Pancreas (tissue), 10 donors: ENCODE measurements around the gene DHCR7. TPM values are rescaled to one million over a fixed set of nuclear protein-coding genes. Genes with fewer than 3 reads are reported as not detected.

Source experiments
- ATAC-seq, 4 donors: fragments of 200-7000 bp; cut with Tn5 transposase; one replicate each; pipeline versions ENCODE4 v1.8.0 to v1.9.1; 2020; ENCODE audit warnings: mild to moderate bottlenecking in 4 of 4, moderate library complexity in 4 of 4
- DNase-seq, 6 donors: peaks; one replicate each; pipeline ENCODE4 v3.0.0-alpha.2; 2020
- FAIRE-seq: peaks from 2 replicates; lab custom pipeline; 2012; peaks lifted over from hg19 to GRCh38; lab: Jason Lieb, UNC
- H3K27ac ChIP-seq, 4 donors: fragments of 200-600 bp; sonication (generic); 1 replicate in 3 of 4; 2 replicates in 1 of 4; pipeline versions ENCODE4 v1.5.0 to v1.8.0; 2020
- H3K27me3 ChIP-seq, 4 donors: fragments of 200-600 bp; one replicate each; pipeline ENCODE4 v1.8.0; 2021
- H3K36me3 ChIP-seq, 3 donors: fragments of 200-600 bp; sonication (generic) in 1 of 3; one replicate each; pipeline versions ENCODE4 v1.5.0 to v1.8.0; 2020 to 2021
- H3K4me1 ChIP-seq, 3 donors: fragments of 200-600 bp; one replicate each; pipeline ENCODE4 v1.8.0; 2021
- H3K4me3 ChIP-seq, 4 donors: fragments of 200-600 bp; sonication (generic) in 2 of 4; one replicate each; pipeline versions ENCODE4 v1.5.0 to v1.8.0; 2020 to 2021
- H3K9me3 ChIP-seq, 4 donors: fragments of 200-600 bp; one replicate each; pipeline ENCODE4 v1.8.0; 2021
- CTCF ChIP-seq, 4 donors: fragments of 200-600 bp; sonication (generic) in 3 of 4; IDR thresholded peaks; one replicate each; pipeline versions ENCODE4 v1.5.0 to v1.8.0; 2021; ENCODE audit warnings: antibody characterized with exemption in 4 of 4
- WGBS, 2 donors: extraction: QIAGEN DNeasy Blood & Tissue Kit; methylation state at CpG; one replicate each; pipeline ENCODE4 v1.1.7; 2013; 5-methylcytosine and 5-hydroxymethylcytosine counted together
- intact Hi-C, 3 donors: fragments of 100-400 bp; cut with DNase I; formaldehyde crosslinking; loops; one replicate each; pipeline versions ENCODE4 v1.11.1 to v1.14.2; 2022
- polyA plus RNA-seq, 2 donors: library from polyadenylated mRNA; stranded (reverse); fragments of 200-250 nt; gene quantifications; one replicate each; pipeline ENCODE4 v1.2.3, GENCODE V29; 2013
- total RNA-seq, 6 donors: library from RNA; stranded (reverse); fragmentation: NEBNext Ultra II Directional in 4 of 6; extraction: Animal tissue kit (Norgen Biotek cat#: 25700) in 4 of 6; gene quantifications; one replicate each; pipeline versions ENCODE4 v1.2.1 to v1.2.4, GENCODE V29; 2021 to 2023
- donor health status: healthy with polysubstance abuse.
- donor health status: DM: no; HTN: no; CAD: no; lungs with moderate emphysema.
- donor health status: DM: no; HTN: no; CAD: no.
- donor health status: control.
- donor health status: control.
- donor health status: Bipolar disorder and iron deficiency.
- donor health status: DM: yes; HTN: yes; CAD: no.
- donor health status: DM: no; HTN: no; CAD: no.
- donor health status: DM: no; HTN: no; CAD: no.
- donor health status: DM: yes; HTN: yes; CAD: no.

Gene DHCR7
- total and polyA plus RNA-seq, 8 donors = 5.7 to 19.8 (median 11.2) TPM

GRCh38 chr11:71459076-71459766 lies 11.0 kb upstream of the DHCR7 start:
- H3K4me1 ChIP-seq = peaks cover 0 to 5% (median 0%) of the 10 kb centered on the region in 3 donors
- H3K27ac ChIP-seq = no peak overlapping the region
- H3K36me3 ChIP-seq = peaks cover 0 to 56% (median 0%) of the 10 kb centered on the region in 3 donors
- DNase-seq (peak in 1 of 6 donors; percentile 28), ATAC-seq (no peak), FAIRE-seq (no peak)
- WGBS, 2 donors = 93% methylated on average over 23 of the region's 23 CpGs
- no peak for TF ChIP-seq CTCF (IDR thresholded peaks at IDR 0.05)
- H3K4me3 ChIP-seq = no peak overlapping the region
- H3K9me3 ChIP-seq = no peaks in the 10 kb centered on the region
- H3K27me3 ChIP-seq = no peaks in the 10 kb centered on the region
- intact Hi-C loops = no loop called here

DNA sequence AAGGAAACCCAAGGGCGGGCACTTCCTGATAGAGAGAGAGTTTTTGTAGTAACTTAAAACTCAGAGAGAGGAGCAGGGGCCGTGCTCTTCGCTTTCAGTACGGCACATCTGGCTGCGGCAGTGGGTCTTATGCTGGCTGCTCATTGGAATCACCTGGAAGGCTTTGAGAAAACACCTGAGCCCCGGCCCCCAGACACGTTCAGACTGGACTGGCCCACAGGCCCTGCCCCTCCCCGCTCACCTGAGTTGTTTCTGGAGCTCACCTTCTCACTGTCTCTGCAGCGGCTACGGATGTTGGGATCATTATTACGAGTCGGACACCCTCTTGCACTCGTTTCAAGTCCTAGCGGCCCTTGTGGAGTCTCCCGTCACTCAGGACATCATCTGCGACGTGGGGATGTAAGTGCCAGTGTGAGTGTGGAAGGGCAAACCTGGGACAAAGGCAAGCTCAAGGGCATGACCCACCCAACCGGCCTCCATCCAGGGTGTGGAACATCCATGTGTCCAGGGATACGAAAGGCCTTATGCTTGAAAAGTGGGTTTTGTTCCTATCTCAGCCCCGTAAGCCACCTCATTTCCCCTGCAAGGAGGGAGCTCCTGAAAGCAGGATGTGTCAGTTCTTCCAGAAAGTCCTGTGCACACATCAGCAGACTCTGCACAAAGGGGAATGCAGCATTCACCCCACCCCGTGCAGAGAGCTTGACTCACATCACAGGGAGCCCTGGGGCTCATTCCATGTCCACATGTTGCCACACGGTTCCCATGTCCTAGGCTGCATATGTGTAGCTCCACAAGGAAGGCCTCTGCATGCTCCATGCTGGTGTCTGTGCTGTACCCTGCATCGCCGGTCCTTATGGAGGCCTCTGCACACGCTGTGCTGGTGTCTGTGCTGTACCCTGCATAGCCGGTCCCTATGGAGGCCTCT lies 10.2 kb upstream of the DHCR7 start:
- no peaks in the 10 kb centered on the region for H3K27me3 ChIP-seq
- H3K36me3 ChIP-seq = peaks cover 0 to 50% (median 0%) of the 10 kb centered on the region in 3 donors
- no peak overlapping the region for H3K4me3 ChIP-seq
- no peak overlapping the region for H3K27ac ChIP-seq
- intact Hi-C loops = no loop called here
- H3K4me1 ChIP-seq = peaks cover 0 to 10% (median 0%) of the 10 kb centered on the region in 3 donors
- ATAC-seq (no peak), FAIRE-seq (no peak), DNase-seq (peak in 1 of 6 donors; percentile 33)
- 93 to 94% methylated on average over 26 of the region's 26 CpGs for WGBS, 2 donors
- H3K9me3 ChIP-seq = no peaks in the 10 kb centered on the region
- no peak for TF ChIP-seq CTCF (IDR thresholded peaks at IDR 0.05)

- Histone ChIP-seq H3K36me3 (peaks cover 0 to 43% (median 0%) of the 10 kb centered on the region in 3 donors), H3K4me3 (no peak overlapping the region), H3K27ac (no peak overlapping the region), H3K9me3 (no peaks in the 10 kb centered on the region), H3K27me3 (no peaks in the 10 kb centered on the region), H3K4me1 (peaks cover 0 to 10% (median 0%) of the 10 kb centered on the region in 3 donors)
- ATAC-seq (no peak), FAIRE-seq (no peak), DNase-seq (peak in 1 of 6 donors; percentile 37)
- TF ChIP-seq CTCF (IDR thresholded peaks at IDR 0.05) = no peak
- WGBS, 2 donors = 90 to 94% methylated on average over 10 of the region's 10 CpGs
- intact Hi-C loops = no loop called here
These were observed 8.6 kb upstream of the DHCR7 start for GRCh38 chr11:71456831-71457230.

- FAIRE-seq (no peak), ATAC-seq (no peak), DNase-seq (peak in 1 of 6 donors; percentile 40)
- Histone ChIP-seq H3K4me3 (no peak overlapping the region), H3K9me3 (no peaks in the 10 kb centered on the region), H3K27ac (no peak overlapping the region), H3K36me3 (peaks cover 0 to 38% (median 0%) of the 10 kb centered on the region in 3 donors), H3K4me1 (peaks cover 0 to 10% (median 0%) of the 10 kb centered on the region in 3 donors), H3K27me3 (no peaks in the 10 kb centered on the region)
- 89 to 92% methylated on average over 8 of the region's 8 CpGs for WGBS, 2 donors
- no peak for TF ChIP-seq CTCF (IDR thresholded peaks at IDR 0.05)
- intact Hi-C loops = no loop called here
These were observed 8.1 kb upstream of the DHCR7 start for GRCh38 chr11:71456294-71456693.
